ENCODE measurements around the gene SHB.

DNA sequence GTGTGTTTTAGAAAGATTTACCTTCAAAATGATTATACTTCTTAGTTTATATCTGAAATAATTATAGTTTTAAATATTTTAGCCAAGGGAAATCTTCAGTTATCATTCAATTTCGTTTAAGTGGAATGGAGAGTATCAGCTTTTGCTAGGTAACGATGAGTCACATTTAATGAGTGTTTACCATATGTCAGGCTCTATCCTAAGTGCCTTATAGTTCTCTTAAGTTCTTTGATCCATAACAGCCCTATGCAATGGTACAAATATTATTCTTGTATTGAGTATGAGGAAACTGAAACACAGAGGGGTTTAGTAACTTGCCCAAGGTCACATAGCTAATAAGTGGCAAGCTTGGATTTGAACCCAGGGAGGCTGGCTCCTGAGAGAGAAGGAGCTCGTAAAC is 37.5 kb upstream of the SHB start:
- no peak for TF ChIP-seq EZH2 (IDR thresholded peaks at IDR 0.05)
- no peak for TF ChIP-seq ZFX (IDR thresholded peaks at IDR 0.05)
- no peak for TF ChIP-seq CEBPB (IDR thresholded peaks at IDR 0.05; ENCODE audit: low read depth)
- no peak for TF ChIP-seq EGR1 (IDR thresholded peaks at IDR 0.05; ENCODE audit: low read depth)
